Neural cell (in vitro differentiated cells): ENCODE measurements around the gene HNRNPF.

Source experiments
- CTCF ChIP-seq: fragments of 450-650 bp; IDR thresholded peaks from 2 replicates; pipeline ENCODE4 v1.5.1; 2014; ENCODE audit warnings: antibody characterized with exemption, mild to moderate bottlenecking, moderate library complexity; ENCODE audit not compliant: poor library complexity, severe bottlenecking
- EZH2 ChIP-seq: fragments of 200-600, 300-800 bp; shearing (Covaris generic), sonication (generic); IDR thresholded peaks from 2 replicates; pipeline ENCODE4 v1.6.1; 2014; ENCODE audit warnings: antibody characterized with exemption, low read length, borderline replicate concordance, mild to moderate bottlenecking; ENCODE audit not compliant: insufficient read depth, poor library complexity, severe bottlenecking
- RAD21 ChIP-seq: fragments of 450-650 bp; conservative IDR thresholded peaks from 2 replicates; pipeline ENCODE4 v1.6.1; 2014; ENCODE audit warnings: antibody characterized with exemption, mild to moderate bottlenecking, moderate library complexity

- no peak for TF ChIP-seq CTCF
- no peak for TF ChIP-seq RAD21
- no peak for TF ChIP-seq EZH2
Observed at GRCh38 chr10:43376046-43376635, 32.8 kb downstream of the HNRNPF start.
